ENCODE results near the gene SPACDR.

- TF ChIP-seq CTCF (IDR thresholded peaks at IDR 0.05) = no peak
- TF ChIP-seq POLR2A (IDR thresholded peaks at IDR 0.05) = no peak
Measured at GRCh38 chr7:100477871-100478267, 13.8 kb upstream of the SPACDR start.
